SIG-M5 treated with dmso at 0.1 percent for 504 hours (cell line): ENCODE results near the gene MARK3.

Experiments used
- DNase-seq: peaks from one replicate; lab custom pipeline; 2025; ENCODE audit not compliant: unreplicated experiment; lab: John Stamatoyannopoulos, UW

The MARK3 gene

DNA sequence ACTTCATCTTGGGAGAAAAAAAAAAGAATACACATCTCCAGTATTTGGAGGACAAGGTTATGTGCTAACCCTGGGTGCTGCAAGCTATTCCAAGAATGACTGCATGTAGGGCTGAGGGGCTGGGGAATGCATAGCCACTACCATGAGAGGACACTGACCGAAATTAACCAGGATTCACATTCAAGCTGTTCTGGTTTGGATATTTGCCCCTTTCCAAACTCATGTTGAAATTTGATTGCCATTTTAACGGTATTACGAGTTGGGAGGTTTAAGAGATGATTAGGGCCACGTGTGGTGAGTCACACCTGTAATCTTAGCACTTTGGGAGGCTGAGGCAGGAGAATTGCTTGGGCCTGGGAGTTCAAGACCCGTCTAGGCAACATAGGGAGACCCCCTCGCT lies 18.5 kb upstream of the MARK3 start:
- no peak for DNase-seq

DNA sequence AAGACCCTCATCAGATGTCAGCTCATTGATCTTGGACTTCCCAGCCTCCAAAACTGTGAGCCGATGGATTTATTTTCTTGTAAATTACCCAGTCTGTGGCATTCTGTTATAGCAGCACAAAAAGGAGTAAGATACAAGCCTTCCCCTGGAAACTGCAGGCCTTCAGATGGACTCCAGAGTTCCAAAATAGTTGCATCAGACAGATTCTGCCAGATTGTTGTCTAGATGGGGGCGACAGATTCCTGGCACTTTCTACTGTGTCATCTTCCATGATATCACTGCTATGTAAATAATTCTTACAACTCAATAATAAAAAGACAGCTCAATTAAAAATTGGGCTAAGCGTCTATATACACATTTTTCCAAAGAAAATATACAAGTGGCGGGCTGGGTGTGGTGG lies 17.2 kb upstream of the MARK3 start:
- DNase-seq, result no peak

DNA sequence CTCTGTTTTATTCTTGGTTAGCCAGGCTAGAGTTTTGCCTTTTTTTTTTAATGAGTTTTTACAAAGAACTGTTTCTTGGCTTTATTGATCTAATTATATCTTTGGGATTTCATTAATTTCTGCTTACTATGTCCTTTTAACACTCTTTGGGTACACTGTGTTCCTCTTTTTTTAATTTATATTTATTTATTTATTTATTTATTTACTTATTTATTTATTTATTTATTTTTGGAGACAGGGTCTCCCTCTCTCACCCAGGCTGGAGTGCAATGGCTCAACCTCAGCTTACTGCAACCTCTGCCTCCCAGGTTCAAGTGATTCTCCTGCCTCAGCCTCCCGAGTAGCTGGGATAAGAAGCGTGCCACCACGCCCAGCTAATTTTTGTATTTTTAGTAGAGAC lies 15.1 kb upstream of the MARK3 start:
- no peak for DNase-seq

DNA sequence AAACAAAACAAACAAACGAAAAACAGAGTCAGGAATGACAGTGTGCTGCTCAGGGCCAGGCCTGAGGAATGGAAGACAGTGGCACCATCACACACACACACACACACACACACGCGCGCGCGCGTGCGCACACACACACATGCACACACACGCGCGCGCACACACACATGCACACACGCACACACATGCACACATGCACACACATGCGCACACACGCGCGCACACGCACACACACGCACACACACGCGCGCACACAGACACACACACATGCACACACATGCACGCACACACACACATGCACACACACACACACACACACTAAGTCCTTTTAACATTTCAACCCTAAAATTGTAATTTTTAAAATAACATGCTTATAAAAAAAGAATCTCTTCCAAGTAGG lies 13.2 kb upstream of the MARK3 start:
- DNase-seq, result no peak

DNA sequence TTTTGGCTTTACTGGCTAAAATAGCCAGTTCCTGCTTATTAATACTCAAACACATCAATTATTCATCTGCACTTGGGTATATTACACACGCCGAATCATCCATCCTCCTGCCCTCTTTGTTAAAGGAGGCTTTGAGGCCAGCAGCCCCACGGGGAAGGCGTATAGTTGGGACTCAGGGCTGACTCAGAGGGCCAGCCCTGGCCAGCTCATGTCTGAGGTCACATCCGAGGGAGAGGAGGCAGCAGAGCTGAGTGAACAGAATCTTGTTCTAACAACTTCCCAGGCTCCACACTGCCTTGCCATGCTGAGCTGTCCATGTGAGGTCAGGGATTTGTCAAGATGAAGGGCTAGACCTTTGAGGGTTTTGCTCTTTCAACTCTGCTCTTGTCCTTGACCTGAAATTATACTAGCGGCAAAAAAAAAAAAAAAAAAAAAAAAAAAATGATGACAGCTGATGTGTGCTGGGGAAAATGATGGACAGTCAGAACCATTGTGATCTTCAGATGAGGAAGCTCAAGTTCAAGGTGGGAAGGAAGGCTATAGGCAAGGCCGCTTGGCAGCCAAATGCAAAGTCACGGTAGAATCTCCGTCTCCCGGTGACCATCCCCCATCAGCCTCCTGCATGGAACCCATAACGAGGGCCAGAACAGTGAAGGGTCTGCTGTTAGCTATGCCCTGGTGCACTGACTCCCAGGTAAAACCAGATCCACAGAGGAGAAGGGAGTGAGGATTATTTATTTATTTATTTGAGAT lies 12.5 kb upstream of the MARK3 start:
- no peak for DNase-seq

DNA sequence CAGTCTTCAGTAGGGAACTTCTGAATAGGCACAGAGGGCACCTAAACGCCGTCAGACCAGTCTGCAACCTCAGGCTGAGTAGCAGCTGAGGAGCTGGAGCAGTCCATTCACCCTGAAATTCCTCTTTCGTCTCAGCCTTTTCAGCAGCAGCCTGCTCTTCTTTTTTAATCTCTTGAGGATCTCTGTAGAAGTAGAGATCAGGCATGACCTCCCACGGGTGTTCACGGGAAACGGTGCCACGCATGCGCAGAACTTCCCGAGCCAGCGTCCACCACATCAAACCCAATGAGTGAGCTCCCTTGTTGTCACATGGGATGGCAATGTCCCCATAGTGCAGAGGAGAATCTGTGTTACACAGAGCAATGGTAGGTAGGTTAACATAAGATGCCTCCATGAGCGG lies 11.1 kb upstream of the MARK3 start:
- no peak for DNase-seq

DNA sequence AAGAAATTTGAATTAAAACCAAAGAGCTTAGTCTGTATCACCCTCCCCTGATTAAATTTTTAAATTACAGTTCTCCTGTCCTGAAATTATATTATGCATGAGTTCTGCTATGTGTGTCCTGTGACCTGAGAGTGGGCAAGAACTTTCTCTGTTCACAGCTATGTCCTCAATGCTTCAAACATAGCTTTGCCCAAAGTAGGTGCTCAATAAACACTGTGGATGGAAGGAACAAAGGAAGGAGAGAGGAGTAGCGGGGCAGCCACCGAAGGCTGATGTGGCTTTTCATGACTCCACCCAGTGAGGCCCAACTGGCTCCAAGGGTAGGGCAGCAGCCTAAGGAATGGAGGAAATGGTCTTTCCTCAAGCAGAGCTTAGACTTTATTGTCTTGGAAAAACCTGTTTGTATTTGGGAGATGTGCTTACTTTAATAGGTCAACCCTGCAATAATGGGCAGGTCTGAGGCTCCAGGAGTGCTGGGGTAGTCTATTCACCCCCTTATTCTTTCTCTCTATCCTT lies 7.6 kb upstream of the MARK3 start:
- DNase-seq, result no peak

DNA sequence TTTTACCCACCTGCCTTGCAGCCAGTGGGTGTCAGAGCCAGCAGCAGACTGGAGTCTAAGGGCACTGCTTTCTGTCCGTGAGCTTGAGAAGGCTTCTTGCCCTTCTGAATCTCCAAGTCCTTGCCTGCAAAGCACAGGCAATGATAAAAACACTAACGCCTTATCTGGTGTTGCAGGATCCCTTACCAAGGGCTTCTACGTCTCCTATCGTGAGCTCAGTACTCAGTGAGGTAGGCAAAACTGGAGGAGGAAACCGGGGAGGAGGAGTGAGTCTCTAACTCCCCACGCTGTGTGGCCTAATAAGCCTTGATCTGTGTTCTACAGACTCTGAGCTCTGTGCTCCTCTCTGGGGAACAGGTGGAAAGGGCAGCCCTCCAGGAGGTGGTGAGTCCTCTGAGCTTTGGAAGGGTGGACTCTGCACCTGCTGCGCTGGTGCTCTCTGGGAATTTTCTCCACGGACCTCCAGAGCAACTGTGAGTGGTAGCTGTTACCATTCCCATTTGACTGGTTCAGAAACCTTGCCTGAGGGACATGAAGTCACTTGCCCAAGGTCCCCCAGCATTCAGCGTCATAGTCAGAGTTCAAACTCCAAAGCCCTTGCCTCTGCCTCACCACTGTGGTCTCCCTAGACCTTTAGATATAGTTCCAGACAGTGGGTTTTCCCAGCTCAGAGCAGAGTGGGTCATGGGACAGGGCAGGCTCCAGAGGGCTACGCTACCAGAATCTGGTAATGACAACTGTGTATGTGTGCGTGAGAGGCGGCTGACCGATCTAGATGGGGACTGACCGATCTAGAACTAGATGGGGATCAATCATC lies 7.0 kb upstream of the MARK3 start:
- DNase-seq, result no peak

DNA sequence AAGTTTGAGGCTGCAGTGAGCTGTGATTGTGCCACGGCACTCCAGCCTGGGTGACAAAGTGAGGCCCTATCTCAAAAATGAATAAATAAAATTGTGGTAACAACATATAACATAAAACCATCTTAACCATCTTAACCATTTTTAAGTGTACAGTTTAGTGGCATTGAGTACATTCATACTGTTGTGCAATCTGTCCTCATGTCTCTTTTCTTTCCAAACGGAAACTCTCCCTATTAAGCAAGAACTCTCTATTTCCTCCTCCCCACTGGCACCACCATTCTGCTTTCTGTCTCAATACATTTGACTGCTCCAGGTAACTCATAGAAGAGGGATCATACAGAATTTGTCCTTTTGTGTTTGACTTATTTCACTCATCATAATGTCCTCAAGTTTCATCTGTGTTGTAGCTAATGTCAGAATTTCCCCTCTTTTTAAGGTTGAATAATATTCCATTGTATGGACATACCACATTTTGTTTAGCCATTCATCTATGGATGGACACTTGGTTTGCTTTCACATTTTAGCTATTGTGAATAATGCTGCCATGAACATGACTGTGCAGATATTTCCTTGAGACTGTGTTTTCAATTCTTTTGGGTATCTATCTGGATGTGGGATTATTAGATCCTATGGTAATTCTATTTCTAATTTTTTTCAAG lies 4.4 kb upstream of the MARK3 start:
- DNase-seq, result peak; percentile 65

DNA sequence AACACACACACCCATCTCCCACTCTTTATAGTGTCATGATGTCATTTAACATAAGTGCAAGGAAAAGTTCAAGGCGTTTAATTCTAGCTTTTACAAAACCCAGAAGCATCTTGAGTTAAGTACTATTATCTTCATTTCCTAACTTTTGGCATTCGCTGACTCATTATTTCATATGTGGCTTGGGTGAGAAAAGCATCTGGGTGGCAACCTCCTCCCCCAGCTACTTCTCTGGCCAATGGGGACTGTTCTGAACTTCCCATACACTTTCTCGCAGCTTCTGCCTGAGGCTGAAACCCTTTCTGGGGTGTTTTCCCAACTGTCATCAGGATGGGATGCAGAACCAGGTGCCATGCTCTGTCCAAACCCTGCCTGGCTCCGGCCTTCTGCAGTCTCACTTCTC lies 2.8 kb upstream of the MARK3 start:
- DNase-seq, result peak; percentile 33

DNA sequence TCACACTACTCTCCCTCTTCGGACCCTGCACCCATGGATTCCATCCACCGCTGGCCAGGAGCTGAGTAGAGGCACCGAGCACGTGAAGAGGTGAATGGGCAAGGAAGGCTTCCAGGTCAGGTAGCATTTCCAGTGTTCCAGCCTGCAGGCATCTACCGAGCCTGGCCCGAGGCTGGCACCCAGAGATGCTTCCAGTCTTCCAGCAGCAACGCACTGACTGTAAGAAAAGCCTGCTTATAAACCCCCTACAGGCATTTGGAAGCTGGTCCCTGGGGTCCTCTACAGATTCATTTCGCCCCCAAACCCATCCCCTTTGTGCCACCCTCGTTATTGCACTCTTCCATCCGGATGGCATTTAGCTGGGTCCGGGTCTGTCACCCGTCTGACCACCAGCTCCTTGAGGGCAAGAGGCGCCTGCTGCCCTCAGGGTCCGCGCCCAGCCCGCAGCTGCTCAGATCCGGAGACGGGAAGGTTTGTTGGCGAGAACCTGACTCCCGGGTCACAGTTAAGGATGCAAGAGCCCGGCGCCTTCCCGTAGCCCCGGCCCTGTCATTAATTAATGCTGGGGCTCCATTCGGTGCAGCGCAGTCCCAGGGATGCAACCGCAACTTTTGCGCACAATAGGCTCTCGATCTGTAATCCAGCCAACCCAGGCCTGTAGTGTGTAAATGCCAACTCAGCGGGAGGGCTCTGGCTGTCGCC lies 614 bp upstream of the MARK3 start:
- DNase-seq, result no peak

DNA sequence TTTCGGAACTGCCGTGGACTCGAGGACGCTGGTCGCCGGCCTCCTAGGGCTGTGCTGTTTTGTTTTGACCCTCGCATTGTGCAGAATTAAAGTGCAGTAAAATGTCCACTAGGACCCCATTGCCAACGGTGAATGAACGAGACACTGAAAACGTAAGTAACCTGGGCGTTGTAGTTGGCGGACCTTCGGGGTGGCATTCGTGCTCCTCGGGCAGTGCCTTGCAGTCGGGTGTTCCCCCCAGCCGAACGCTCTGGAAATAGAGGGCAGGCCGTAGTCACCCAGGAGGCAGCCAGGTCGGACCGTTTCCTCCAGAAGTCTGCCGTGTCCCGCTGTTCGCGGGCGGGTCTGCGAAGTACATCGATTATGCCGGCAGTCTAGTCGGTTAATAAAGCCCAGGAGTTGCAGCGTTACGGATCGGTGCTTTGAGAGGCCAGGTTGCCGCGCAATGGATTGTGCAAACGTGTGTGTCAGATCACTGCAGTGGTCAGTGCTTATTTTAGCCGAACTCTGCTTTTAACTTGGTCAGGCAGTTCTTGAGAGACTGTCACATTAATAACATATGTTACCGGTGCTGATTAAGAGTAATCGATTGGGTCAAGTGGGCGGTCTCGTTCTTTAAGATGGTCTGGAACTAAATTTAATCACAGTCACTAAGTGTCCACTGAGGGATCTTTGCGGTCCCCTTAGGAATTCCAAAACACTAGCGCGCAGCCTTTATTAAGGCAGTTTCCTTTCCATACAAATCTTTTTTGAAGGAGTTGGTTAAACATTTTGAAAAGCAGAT lies 906 bp downstream of the MARK3 start:
- peak; percentile 27 for DNase-seq

DNA sequence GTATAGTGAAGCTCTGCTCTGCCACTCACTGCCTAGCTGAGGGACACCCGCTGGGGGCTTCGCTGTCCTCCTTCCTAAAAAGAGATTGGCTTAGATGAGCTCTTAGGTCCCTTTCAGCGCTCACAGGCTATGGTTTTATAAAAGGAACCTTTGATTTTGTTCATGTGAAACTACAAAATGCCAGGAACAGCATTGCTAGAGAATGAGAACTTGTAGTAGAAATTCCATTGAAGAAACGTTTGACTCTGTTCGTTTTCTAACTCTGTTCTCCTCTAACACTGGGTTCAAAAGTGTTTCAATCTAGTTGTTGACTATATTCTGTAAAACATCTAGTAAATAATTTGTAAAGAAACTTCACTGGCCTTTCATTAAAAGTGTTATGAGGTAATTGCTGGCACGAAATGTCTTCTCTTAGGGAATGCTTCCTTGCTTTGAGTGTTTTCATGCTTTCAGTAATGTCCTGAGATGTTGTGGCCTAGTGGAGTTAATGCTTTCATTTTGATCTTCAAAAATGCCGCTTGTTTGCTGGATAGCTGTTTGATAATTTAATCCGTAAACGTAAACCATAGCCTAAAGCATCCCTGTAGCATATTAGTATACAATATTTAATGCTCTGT lies 1.6 kb downstream of the MARK3 start:
- no peak for DNase-seq

DNA sequence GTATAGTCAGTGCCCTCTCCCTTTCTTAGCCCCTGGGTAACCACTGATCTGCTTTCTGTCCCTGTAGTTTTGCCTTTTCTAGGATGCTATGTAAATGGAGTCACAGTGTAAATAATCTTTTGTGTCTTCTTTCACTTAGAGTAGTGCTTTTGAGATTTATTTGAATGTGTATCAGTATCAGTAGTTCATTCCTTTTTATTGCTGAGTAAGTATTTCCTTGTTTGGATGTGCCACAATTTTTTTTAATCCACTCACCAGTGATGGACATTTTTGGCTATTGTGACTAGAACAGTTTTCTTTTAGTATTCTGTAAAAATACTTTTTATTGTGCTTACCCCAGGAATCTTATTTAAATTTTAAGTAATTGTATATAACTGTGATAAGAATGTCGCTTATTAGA lies 3.4 kb downstream of the MARK3 start:
- DNase-seq, result no peak

DNA sequence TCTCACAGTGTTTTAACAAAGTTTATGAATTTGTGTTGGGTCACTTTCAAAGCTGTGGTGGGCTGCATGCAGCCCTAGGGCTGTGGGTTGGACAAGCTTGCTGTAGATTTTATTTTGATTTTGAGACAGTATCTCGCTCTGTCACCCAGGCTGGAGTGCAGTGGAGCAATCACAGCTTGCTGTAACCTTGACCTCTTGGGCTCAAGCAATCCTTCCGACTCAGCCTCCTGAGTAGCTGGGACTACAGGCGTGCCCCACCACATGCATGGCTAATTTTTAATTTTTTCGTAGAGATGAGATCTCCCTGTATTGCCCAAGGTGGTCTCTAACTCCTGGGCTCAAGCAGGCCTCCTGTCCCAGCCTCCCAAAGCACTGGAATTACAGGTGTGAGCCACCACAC lies 5.4 kb downstream of the MARK3 start:
- DNase-seq, result no peak

DNA sequence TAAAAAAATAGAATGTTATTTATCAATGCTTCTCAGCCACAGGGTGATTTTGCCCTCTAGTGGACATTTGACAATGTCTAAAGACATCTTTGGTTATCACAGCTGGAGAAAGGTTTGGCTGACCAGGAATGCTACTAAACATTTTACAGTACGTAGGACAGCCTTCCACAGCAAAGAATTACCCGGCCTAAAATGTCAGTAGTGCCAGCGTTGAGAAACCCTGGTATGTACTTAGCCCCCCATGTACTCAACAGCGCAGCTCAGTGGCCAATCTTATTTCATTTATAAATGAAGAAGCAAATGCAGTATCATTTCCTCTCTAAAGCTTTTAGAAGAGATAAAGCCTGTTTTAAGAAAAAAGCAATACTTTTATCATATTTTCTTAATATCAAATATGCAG lies 5.8 kb downstream of the MARK3 start:
- peak; percentile 83 for DNase-seq

DNA sequence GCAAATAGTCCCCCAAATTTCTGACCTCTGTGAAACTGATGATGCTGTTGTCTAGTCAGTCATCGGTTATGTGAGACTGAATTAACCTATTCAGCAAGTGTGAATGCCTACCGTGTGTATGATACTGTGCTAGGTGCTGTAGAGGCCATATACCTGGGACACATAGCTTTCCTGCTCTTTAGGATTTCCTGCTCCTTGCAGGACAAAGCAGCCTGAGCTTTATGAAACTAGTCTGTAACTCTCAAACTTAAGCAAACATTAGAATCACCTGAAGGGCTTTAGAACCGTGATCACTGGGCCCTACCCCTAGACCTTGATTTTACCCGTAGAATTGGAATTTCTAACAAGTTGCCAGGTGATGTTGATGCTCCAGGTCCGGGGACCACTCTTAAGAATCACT lies 6.9 kb downstream of the MARK3 start:
- DNase-seq, result no peak

DNA sequence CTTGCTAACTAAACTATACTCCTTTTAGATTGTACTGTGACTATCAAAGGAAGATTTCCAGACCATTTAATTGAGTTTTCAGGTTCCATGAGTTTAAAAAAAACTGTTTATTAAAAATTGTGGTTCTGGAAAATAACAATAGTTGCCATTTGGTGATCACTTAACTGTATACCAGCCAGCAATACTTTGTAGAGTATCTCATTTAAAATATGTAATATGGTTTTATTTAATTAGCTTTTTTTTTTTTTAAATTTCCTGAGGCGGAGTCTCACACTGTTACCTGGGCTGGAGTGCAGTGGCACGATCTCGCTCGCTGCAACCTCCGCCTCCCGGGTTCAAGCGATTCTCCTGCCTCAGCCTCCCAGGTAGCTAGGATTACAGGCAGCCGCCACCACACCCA lies 7.4 kb downstream of the MARK3 start:
- no peak for DNase-seq

DNA sequence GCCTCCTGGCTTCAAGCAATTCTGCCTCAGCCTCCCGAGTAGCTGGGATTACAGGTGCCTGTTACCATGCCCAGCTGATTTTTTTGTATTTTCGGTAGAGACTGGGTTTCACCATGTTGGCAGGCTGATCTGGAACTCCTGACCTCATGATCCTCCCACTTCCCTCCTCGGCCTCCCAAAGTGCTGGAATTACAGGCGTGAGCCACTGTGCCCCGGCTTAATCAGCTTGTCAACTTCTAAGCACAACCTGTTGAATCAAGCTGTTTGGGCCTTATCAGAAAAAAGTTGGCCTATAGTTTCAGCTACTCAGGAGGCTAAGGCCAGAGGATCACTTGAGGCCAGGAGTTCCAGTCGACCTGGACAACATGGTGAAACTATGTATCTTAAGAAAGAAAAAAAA lies 7.9 kb downstream of the MARK3 start:
- DNase-seq, result no peak
